CD4-positive, alpha-beta T cell treated with Interferon alpha-2 for 1 hour (primary cell): ENCODE data around the gene HEXD.
"Not testable (repeated sequence)": the region's sequence is repeated elsewhere in the genome, so short reads cannot be mapped to it uniquely, and the experiment has no call there.

Experiments
- DNase-seq, 2 donors: peaks; one replicate each; pipeline ENCODE4 v3.0.0-alpha.2; 2020 to 2022

The HEXD gene

DNA sequence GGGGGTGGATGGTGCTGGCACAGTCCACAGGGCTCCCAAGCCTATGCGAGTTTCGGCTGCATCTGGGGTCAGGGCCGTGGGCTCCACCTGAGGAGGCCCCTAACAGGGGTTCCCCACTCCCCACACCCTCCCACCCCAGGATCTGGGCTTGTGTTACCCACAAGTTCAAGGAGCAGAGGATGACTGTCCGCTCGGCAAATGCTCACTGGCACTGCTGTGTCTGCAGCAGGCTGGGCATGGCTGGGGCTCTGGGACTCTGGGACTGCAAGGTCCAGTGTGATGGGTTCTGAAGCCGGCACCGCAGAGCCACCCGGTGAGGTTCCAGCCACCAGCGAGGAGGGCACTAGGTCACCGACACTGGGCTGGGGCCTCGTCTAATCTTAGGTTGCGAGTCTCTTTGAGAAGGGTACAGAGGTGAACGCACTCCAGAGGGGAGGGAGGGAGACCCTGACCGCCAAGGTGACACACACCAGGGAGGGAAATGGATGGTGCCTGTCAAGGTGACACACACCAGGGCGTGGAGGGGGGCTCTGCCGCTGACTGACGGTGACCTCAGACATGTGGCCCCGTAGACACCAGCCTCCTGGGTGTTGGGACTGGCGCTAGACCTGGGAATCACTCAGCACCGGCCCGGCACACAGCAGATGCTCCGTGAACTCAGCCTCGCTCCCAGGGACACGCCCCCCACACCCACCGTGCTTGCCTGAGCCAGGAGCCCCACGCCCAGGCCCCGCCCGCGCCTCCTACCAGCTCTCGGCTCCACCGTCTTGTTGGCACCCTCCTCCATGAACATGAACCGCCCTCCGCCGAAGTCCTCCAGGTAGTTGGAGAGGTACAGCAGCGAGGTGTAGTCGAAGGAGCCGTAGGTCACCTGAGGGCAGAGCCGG, 20.5 kb upstream of the HEXD start:
- DNase-seq: no peak

DNA sequence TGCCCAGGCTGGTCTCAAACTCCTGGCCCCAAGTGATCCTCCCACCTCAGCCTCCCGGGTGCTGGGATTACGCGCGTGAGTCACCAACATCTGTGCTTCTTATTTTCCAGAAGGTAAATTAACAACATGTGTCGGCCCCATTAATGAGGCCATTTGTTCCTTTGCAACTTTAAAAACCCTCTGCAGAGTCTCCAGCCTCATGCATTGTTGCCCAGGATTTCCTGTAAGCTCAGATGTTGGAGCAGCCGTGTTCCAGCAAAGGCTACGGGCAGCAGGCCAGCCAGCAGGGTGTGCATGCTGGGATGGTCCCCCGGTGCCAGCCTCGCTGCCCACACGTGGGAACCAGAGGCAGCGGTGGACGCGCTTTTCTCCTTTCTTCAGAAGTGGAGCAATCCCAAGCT, 19.1 kb upstream of the HEXD start:
- DNase-seq: no peak

DNA sequence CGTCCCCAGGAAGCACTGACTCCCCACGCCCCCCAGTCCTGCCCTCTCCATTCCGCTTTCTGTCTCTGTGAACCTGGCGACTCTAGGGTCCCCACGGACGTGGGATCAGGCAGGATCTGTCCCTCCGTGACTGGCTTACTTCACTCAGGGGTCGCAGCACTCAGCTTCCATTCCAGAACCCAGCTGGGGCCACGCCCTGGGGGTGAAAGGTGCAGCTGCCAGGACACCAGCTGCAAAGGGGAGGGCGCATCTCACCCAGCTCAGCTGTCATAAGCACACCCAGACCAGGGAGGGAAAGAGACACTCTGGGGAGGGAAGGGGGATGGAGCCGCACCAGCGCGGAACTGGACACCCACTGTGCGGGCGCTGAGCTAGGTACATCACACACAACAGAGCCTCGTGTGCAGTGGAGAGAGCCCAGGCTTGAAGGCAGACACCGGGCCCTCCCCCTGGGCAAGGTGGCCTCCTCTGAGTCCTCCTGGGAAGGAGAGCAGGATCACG, 18.5 kb upstream of the HEXD start:
- no peak for DNase-seq

DNA sequence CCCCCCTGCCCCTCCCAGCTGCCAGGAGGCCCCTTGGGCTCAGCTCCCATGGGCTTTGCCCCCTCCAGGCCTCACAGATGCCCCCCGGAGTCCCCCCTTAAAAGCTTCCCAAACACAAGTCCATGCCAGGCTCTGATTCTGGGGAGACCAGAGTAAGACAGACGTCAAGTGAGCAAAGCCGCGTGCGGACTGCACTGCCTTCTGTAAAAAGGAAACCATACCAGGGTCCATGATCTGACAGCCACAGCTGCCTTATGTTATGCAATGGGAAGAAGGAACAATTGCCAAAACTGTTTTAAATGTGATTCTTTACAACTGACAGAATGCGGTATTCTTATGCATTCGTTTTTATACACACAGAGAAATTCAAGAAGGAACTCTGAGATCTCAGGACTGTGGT, 17.9 kb upstream of the HEXD start:
- DNase-seq: no peak

DNA sequence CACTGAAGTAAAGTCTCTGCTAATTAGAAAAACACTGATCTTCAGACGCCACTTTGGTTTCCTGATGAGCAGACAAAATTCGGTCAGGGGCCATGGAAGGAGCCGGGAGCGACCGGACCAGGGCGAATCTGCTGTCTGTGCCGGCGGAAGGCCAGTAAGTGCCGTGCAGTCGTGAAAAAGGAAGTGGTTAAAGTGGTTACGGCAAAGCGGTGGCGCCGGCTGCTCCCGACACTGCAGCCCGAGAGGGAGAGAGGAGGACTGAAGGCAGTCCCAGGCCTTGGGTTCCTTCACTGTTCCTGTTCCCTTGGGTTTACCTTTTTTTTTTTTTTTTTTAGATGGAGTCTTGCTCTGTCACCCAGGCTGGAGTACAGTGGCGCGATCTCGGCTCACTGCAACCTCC, 17.3 kb upstream of the HEXD start:
- DNase-seq: peak; percentile 55 to 56

DNA sequence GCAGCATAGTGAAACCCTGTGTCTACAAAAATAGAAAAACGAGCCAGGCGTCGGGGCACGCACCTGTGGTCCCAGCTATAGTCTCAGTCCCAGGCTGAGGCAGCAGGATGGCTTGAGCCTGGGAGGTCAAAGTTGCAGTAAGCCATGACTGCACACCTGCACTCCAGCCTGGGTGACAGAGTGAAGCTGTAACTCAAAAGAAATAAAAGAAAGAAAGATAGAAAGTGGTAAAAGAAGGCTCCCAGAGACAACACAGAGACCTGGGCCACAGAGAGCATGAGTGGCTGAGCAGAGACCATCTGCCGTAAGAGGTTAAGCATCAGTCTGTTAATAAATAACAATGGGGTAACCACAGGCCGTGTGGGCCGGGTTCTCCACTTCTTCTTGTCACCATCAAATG, 15.3 kb upstream of the HEXD start:
- DNase-seq: no peak

DNA sequence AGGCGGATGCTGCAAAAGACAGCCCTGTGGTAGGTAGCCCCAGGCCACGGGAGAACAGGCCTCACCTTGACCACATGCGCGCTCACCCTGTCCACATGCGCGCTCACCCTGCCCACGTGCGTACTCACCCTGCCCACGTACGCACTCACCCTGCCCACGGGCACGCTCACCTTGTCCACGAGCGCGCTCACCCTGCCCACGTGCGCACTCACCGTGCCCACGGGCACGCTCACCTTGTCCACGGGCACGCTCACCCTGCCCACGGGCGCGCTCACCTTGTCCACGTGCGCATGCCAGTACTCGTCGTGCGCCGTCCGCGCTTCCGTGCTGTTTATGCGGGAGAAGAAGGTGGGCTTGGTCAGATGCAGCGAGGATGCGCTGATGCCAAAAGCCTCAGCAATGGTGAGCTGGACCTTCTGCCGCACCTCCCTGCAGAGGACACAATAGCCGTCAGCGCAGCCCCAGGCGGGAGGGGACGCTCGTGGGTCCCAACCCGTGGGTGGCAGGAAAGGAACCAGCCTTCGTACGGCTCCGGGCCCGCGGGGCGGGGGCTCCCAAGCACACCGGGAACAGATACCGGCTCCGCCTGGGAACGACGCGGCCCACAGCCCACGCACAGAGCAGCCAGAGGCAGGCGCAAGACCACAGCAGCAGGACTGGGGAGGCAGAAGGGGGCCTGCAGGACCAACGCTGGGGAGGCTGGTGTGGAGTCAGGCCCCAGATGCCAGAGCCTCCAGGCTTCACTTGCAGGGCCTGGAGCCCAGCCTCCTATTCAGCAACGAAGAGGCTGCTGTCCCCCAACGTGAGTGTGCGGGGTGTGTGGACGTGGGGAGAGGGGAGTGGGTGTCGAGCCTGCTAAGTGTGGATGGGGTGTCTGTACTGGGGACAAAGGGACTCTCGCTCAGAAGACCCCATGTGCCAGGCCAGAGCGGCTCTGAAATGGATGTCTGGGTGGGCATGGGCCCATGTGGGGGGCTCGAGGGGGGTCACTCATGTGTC, 14.2 kb upstream of the HEXD start:
- no peak for DNase-seq

DNA sequence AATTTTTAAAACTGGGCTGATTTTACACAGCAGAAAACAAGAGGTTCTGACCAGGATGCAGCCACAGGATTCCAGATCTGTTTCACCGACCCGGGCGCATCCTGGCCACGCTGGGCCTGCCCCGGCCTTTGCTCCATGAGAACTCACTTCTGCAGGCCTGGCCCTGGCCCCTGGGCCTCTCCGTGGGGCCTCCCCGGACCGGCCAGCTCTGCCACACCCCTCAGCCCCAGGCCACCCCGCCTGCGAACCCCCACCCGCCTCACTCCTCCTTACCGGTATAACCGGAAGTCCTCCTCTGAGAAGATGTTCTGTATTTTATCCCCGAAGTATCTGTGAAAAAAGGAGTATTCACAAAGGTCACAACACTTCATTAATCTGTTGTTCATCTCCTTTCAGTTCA, 13.1 kb upstream of the HEXD start:
- no peak for DNase-seq

DNA sequence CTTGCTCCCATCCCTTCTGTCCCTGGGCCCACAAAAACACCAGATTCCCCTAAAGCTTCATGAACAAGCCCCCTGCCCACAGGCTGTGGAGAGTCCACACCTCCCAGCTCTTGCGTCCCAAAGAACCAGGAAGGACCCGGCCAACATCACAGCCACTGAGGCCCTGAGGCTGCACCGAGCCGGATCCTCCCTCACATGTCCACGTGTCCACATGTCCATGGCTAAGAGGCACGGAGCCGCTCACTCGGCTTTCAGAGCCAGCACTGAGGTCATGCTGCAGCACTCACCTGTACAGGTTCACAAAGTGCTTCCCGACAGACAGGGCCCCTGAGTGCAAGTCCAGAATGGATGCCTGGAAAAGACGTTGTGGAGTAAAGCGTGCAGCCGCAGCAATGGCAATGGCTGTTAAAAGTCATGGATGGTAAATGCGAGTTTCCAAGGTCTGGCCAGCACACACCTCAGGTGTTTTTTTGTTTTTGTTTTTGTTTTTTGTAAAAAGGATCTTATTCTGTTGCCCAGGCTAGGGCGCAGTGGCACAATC, 11.9 kb upstream of the HEXD start:
- DNase-seq: no peak

DNA sequence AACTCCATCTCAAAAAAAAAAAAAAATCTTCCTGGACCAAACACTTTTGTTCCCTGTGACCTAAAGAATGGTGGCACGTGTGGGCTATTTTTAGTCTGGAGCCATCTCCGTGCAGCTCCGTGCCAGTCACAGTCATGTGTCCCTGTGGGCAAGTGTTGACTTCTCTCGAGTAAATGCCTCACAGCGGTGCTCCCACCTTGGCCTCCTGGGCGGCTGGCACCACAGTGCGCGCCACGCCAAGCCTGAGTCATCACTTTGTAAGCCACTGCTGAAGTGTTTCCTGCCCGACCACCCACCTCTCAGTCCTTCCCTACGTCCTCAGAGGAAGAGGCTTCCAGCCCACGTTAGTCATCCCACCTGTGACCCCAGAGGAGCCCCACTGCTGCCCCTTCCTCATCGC, 10.9 kb upstream of the HEXD start:
- no peak for DNase-seq

DNA sequence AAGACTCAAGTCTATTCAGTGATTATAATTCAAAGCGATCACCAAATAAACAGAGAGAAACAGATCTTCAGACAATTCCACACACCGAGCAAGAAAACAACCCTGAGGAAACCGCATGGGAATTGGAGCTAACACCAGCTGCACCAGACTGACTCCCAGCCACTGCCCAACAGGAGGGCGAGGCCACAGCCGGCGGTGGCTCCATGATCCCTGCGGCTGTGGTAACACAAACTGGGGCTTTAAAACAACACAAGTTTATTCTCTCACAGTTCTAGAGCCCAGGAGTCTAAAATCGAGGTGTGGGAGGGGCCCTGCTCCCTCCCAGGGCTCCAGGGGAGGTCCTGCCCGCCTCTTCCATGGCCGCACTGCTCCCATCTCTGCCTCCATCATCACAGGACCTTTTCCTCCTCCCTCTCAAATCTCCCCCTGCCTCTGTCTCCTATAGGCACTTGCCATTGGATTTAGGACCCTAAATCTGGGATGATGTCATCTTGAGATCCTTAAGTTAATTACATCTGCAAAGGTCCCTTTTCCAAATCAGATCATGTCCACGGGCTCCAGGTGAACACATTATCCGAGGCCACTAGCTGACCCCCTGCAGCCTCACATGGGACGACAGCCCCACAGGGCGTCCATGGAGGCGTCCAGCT, 9.7 kb upstream of the HEXD start:
- no peak for DNase-seq

DNA sequence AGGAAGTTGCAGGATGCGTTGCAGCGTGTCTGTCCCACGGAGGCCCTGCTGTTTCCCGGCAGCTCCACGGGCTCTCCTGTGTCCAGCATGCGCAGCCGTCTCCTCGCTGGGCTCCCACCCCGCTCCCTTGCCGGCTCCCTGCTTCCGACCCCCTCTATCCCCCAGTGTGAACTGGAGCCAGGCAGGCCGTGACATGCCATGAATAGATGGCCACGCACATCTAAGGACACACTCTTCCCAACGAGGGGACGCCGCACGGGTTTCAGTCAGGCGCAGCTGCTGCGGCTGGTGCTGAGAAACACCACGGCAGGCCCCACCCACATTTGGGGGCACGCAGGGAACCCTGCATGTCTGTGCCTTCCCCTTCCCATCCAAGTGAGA, 9.2 kb upstream of the HEXD start:
- no peak for DNase-seq

DNA sequence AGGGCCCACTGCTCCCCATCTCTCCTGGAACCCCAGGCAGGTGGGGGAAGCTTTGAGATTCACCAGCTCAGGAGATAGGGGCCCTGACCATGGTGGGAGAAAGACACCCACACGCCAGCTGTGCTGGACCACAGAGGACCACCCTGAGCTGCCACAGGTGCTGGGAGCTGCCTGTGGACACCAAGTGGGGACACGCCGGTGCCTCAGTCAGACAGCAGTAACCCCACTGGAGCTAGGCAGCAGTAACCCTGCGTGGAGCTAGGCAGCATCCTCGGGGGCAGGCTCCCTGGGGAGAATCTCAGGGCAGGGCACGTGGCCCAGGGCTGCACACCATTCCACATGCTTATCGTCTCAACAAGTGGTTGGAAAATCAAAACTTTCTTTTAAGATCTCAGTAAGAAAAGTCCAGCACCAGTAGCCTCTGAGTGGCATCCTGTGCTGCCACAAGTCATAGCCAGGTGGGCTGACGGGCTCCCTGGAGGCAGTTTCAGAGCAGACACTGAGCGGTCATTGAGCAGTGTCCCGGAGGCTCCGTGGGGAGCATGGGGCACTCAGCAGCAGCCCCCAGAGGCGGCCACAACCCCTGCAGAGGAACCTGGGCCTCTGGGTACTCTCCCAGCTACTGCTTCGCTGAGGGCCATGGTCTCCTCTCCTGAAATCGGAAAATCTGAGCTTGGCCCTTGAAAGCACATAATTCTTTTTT, 8.0 kb upstream of the HEXD start:
- DNase-seq: no peak

DNA sequence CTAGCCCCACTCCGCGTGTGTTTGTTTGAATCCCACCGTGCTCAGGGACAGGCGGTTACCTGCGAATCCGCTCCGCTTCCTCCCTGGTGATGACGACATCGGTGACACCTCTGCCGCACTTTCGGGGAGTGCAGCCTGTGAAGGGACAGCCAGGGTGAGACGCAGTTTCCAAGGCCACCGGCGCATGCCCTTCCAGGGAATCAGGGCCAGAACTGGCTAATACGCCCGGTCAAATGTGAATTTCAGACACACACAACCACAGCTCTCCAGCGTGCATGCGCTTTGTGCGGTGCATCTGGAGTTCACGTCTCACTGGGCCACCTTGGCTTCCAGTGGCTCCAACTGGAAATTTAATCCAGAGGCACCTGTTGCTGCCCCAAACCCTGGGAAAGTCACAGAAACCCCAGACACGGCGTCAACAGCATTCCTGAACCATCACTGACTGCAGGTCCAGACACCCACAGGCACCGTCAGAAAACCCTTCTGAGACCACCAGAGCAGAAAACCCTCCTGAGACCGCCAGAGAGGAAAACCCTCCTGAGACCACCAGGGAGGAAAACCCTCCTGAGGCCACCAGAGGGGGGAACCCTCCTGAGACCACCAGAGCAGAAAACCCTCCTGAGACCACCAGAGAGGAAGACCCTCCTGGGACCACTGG, 6.6 kb upstream of the HEXD start:
- DNase-seq: no peak

DNA sequence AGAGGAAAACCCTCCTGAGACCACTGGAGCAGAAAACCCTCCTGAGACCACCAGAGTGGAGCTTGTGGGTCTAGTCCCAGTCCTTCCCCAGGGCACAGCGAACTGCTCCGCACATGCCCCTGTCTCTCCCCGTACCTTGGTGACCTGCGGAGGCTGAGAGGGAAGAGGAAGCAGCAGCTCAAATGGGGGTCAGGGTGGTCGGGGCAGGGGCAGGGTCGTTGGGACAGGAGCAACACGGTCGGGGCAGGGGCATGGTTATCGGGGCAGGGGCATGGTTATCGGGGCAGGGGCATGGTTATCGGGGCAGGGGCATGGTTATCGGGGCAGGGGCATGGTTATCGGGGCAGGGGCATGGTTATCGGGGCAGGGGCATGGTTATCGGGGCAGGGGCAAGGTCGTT, 6.1 kb upstream of the HEXD start:
- DNase-seq: not testable (repeated sequence)

DNA sequence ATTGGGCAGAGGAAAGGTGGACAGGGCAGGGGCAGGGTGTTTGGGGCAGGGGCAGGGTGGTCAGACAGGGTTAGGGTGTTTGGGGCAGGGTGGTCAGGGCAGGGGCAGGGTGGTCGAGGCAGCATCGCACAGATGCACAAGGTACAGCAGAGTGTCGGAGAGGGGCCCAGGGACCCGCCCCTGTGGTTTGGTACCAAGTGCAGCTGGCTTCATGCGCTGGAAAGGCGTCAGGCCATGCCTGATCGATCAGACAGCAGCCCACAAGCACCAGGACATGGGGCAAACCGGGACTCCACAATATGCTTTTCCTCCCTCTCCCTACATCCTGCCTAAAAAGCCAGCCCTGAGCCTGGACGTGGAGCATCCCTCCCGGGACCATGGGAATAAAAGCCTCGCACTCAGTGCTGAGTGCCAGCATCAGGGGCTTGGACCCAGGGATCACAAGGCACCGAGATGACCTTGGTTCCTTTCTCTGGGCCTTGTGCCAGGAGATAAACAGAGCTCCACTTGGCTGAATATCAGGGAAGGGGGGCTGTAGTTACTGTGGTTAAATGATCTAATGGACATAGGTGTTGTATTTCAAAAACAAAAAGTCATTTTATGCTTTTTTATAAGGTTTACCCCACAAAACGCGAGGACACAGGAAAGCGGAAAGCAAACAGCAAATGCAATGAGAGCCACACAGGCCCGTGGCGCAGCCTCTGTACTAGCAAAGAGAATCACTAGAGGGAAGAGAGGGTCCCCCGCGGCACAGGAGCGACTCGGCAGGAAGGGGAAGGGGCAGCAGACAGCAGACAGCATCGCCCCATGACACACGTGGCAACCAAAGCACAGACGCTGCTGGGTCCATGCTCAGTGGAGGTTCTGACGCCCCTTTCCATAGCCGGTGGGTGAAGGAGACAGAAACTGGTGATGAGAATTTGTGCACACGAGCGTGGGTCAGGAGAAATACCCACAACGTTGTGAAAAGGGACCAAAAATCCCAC, 5.3 kb upstream of the HEXD start:
- no peak for DNase-seq

DNA sequence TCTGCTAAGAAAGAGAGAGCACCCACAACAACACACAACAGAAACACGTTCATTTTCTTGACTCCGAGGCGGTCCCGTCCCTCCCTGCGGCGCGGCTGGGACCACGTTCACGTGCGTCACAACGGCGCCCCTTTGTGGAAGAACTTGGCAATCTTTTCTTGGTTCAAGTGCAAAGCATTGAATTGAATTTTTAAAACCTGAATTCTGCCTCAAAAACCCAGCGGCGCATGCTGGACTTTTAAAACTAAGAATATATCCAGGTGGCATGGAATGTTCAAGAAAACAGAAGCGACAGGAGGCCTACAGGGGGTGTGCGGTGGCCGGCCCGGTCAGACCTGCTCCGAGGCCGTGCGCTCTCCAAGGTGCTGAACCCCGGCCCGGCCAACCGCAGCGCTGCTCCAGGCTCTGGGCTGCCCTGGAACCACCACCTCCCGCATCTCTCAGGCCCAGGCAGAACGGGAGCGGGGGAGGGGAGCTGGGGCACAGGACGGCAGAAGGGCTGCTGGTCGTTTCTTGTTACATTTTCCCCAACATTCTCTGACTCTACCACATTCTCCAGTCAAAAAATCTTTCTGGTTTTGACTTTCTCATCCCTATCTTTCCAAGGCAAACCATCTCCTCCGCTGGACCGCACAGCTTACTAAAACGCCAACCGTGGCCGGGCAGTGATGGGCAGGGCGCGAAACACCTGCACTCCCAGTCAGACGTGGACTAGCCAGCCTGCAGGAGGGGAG, 3.4 kb upstream of the HEXD start:
- DNase-seq: peak; percentile 66 to 79

DNA sequence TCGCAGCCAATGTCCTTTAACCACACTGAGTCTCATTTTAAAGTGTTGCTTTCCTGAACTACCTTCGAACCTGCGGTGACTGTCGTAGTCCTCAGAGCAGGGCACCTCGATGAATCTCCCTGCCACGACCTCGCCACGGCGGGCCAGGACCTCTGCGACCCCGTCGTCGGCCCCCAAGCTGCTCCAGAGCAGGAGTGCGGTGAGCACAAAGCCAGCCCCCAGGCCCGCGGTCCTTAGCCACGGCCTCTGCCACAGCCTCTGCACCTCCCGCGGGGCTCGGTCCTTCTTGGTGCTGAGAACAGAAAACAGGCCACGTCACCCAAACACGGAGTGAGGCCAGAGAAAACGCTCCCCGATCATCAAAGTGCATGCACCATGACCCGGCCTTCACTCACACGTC, 2.8 kb upstream of the HEXD start:
- DNase-seq: no peak

DNA sequence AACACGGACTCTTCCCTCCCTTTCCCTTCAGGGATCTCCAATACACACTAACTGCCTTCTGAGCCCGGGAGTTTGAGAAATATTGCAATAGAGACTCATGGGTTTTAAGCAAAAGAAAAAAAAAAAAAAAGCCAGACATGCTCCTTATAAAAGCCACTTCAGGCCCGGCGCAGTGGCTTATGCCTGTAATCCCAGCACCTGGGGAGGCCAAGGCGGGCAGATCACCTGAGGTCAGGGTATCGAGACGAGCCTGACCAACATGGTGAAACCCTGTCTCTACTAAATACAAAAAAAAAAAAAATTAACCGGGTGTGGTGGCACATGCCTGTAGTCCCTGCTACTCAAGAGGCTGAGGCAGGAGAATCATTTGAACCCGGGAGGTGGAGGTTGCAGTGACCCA, 2.4 kb upstream of the HEXD start:
- DNase-seq: no peak

DNA sequence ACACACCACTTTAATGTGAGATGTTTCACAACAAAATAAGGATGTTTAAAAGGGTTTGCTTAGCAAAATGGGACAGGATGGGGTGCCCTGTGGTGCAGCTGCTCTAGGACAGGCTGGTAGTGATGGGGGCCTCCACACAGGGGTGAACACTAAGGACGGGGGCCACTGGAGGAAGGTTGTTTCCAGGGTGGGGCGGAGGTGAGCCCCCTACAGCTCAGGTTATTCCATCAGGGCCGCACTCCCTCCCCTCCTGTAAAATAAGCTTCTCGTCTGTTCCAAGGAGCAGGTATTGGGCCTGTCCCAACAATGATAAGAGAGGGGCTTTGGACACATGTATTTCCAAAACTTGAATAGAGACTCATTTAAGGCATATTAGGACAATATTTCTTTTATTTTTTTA, 1.9 kb upstream of the HEXD start:
- DNase-seq: no peak
